PC-9 (cell line): ENCODE measurements around the gene GALNT9.

Experiments used
- EZH2 ChIP-seq: fragments of 200-600 bp; sonication (generic); IDR thresholded peaks from 2 replicates; pipeline ENCODE4 v1.8.0; 2017; ENCODE audit warnings: antibody characterized with exemption, low read depth
- TF ChIP-seq, protein P1 (sequence below): fragments of 200-600 bp; sonication (generic); conservative IDR thresholded peaks from 2 replicates; pipeline ENCODE4 v1.6.1; 2017; ENCODE audit warnings: mixed run types, antibody characterized with exemption, mild to moderate bottlenecking, moderate library complexity

DNA sequence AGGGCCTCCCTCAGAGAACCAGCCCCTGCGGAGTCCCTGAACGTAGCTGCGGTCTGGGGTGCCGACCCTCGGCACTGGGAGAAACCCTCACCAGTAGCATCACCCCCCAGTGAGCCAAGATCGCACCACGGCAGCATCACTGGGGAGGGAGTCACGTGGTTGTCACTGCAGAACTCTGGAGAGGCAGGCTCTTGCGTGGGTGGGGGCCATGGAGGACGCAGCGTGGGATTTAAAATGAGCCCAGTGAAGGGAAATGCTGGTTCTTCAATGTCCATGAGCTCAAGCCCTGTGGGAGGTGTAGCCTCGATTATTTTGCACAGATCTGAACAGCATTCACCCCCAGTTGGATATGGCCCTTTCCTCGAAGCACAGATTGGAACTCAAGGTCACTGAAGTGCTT is 3.9 kb upstream of the GALNT9 start:
- TF ChIP-seq, protein P1, sequence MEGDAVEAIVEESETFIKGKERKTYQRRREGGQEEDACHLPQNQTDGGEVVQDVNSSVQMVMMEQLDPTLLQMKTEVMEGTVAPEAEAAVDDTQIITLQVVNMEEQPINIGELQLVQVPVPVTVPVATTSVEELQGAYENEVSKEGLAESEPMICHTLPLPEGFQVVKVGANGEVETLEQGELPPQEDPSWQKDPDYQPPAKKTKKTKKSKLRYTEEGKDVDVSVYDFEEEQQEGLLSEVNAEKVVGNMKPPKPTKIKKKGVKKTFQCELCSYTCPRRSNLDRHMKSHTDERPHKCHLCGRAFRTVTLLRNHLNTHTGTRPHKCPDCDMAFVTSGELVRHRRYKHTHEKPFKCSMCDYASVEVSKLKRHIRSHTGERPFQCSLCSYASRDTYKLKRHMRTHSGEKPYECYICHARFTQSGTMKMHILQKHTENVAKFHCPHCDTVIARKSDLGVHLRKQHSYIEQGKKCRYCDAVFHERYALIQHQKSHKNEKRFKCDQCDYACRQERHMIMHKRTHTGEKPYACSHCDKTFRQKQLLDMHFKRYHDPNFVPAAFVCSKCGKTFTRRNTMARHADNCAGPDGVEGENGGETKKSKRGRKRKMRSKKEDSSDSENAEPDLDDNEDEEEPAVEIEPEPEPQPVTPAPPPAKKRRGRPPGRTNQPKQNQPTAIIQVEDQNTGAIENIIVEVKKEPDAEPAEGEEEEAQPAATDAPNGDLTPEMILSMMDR: no peak
- TF ChIP-seq EZH2: no peak
